ENCODE results near the gene SPTB.

The SPTB gene

DNA sequence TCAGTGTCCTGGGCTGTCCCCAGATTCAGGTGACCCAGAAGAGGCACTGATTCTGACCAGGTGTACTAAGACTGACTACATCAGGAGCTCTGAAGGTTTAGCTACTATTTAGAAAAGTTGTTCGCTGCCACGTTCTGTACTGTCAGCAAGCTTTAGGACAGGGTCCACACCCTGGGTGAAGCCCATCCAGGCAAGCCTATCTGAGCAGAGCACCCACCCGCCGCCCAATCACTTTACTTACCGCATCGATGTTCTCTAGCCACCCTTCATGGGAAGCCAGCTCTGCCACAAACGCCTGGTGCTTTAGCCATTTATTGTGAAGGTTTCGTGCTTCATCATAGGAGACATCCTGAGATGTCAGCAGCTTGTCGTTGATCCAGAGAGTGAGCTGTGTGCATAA, 95.7 kb downstream of the SPTB start:
- no peak for TF ChIP-seq ZFX (IDR thresholded peaks at IDR 0.05; ENCODE audit: borderline replicate concordance)
- TF ChIP-seq, protein P1, sequence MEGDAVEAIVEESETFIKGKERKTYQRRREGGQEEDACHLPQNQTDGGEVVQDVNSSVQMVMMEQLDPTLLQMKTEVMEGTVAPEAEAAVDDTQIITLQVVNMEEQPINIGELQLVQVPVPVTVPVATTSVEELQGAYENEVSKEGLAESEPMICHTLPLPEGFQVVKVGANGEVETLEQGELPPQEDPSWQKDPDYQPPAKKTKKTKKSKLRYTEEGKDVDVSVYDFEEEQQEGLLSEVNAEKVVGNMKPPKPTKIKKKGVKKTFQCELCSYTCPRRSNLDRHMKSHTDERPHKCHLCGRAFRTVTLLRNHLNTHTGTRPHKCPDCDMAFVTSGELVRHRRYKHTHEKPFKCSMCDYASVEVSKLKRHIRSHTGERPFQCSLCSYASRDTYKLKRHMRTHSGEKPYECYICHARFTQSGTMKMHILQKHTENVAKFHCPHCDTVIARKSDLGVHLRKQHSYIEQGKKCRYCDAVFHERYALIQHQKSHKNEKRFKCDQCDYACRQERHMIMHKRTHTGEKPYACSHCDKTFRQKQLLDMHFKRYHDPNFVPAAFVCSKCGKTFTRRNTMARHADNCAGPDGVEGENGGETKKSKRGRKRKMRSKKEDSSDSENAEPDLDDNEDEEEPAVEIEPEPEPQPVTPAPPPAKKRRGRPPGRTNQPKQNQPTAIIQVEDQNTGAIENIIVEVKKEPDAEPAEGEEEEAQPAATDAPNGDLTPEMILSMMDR (IDR thresholded peaks at IDR 0.05): no peak
- no peak overlapping the region for H3K27ac ChIP-seq

DNA sequence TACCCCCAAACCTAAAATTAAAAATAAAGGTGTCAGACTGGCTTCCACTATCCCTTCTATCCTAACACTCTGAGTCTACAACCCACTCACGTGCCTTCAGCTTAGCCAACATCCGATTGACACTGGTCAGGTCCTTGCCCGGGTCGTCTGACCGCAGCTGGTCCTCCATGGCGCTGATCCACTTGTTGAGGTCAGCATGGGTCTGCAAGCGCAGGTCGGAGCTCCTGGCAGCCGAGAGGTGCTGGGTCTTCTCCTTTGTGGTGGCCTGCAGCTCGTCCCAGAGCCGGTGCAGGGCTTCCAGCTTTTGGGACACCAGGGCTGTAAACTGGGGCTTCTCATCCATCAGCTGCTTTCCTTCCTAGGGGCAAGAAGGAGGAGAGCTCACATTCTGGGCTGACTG, 97.5 kb downstream of the SPTB start:
- TF ChIP-seq, protein P1 (IDR thresholded peaks at IDR 0.05): no peak
- TF ChIP-seq ZFX (IDR thresholded peaks at IDR 0.05; ENCODE audit: borderline replicate concordance): no peak
- no peak overlapping the region for H3K27ac ChIP-seq

GRCh38 chr14:64779472-64779871, 100.2 kb downstream of the SPTB start:
- no peak overlapping the region for H3K27ac ChIP-seq
- TF ChIP-seq, protein P1 (IDR thresholded peaks at IDR 0.05): no peak
- no peak for TF ChIP-seq ZFX (IDR thresholded peaks at IDR 0.05; ENCODE audit: borderline replicate concordance)

GRCh38 chr14:64778104-64778754, 101.5 kb downstream of the SPTB start:
- no peak overlapping the region for H3K27ac ChIP-seq
- TF ChIP-seq ZFX (IDR thresholded peaks at IDR 0.05; ENCODE audit: borderline replicate concordance): no peak
- TF ChIP-seq, protein P1 (IDR thresholded peaks at IDR 0.05): no peak

DNA sequence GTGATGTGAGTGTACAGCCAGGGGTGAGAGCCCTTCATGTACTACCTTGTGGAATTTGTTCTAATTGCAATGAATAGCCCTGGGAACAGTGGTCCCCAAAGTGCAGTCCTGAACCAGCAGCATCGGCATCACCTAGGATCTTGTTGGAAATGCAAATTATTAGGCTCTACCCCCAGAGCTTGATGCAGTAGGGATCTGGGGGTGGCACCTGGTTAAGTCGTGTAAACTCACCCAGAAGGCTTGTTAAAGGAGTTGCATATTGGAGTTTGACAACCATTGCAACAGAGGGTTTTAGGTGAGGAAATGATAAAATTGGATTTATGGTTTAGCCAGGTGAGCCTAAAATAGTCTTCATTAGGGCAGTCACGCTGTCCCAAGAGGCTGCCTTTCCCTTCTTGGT, 102.2 kb downstream of the SPTB start:
- H3K27ac ChIP-seq: no peak overlapping the region
- TF ChIP-seq, protein P1 (IDR thresholded peaks at IDR 0.05): no peak
- no peak for TF ChIP-seq ZFX (IDR thresholded peaks at IDR 0.05; ENCODE audit: borderline replicate concordance)

DNA sequence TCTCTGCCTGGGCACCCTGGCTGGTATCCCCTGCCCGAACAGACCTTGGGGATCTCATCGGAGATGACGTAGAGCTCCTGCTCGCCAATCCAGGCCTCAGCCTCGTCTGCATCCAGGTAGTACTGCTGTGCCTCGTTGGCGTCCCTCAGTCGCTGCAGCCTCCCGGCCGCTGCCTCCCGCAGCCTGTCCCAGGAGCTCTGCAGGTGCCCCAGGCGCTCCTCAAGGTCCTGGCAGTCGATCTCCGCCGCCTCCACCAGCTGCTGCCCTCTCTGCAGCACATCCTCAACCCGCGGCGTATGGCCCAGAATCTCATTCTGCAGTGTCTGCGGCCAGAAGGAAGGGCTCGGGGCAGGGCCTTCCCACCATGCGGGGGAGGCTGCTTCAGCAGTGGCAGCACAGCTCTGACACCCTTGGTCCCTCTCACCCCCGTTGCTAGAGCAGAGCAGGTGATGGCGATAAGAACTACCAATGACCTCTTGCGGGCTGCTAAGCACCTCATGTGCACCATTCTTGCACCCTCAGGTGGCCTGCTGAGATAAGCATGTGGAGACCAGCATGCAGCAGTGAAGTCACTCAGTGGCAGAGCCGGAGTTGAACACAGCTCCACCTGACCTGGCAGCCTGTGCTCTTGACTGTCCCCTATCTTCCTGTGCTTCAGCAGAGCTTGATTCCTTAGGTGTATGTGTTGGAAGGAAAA, 104.5 kb downstream of the SPTB start:
- H3K27ac ChIP-seq: no peak overlapping the region
- TF ChIP-seq ZFX (IDR thresholded peaks at IDR 0.05; ENCODE audit: borderline replicate concordance): no peak
- TF ChIP-seq, protein P1 (IDR thresholded peaks at IDR 0.05): no peak

- TF ChIP-seq ZFX (IDR thresholded peaks at IDR 0.05; ENCODE audit: borderline replicate concordance): no peak
- TF ChIP-seq, protein P1 (IDR thresholded peaks at IDR 0.05): no peak
- H3K27ac ChIP-seq: no peak overlapping the region
These were observed 105.4 kb downstream of the SPTB start for GRCh38 chr14:64774272-64774671.
